Measurements from ENCODE around the gene MYBPC2.

- TF ChIP-seq SNAI2 (CRISPR knock-in tag; IDR thresholded peaks at IDR 0.05) (no peak), TSHZ2 (CRISPR knock-in tag; IDR thresholded peaks at IDR 0.05) (no peak), POU6F1 (CRISPR knock-in tag; IDR thresholded peaks at IDR 0.05; ENCODE audit: borderline replicate concordance, low read depth) (no peak), ARNTL (CRISPR knock-in tag; IDR thresholded peaks at IDR 0.05; ENCODE audit: borderline replicate concordance, low read depth) (no peak), TCF4 (CRISPR knock-in tag; IDR thresholded peaks at IDR 0.05; ENCODE audit: borderline replicate concordance) (no peak), ISL1 (CRISPR knock-in tag; IDR thresholded peaks at IDR 0.05) (no peak)
Measured at GRCh38 chr19:50464348-50464747, 31.7 kb downstream of the MYBPC2 start.

Measured in SK-N-SH treated with all-trans-retinoic acid at 6 μM for 48 hours (cell line).